Measurements from ENCODE around the gene RAI1. TPM values are rescaled to one million over a fixed set of nuclear protein-coding genes. Genes with fewer than 3 reads are reported as not detected.

RAI1 gene
- total RNA-seq, 1 donor from 2014 or later = 38.1 TPM

DNA sequence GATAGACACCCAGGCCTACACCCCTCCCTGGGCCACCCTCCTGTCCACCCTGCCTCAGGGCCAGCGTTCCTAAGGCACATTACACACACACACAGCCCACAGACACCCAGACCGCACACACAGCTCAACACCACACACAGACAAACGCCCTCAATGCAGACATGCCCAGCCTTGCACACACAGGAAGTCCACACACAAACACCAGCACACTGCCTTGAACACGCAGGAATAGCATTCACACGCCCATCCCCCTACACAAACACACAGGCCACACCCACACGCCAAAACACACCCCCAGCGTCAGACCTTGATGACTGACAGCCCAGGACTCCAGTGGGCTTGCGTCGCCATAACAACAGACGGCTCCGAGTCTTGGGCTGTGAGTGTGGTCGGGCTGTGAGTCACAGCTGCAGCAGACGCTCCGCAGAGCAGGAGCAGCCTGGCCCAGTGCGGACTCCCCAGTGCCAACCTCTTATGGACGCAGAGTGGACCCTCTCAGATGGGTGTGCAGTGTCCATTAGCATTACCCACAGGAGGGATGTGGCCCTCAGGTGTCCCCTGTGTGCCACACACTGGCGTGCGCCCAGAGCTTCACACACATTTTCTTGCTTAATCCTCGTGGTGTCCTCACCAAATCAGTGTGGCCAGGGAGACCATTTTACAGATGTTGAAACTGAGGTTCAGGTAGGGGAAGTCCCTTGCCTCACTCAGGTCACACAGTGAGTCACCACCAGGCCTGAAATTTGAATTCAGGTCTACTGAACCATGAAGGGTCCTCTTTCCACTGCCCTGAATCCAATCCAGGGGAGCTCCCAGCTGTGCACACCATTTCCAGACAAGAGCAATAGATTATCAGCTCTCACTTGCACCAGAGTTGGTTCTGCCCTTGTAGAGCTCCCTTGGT, 17.8 kb upstream of the RAI1 start:
- Histone ChIP-seq H3K4me3 (no peak overlapping the region), H3K27ac (no peak overlapping the region), H3K36me3 (no peaks in the 10 kb centered on the region), H3K27me3 (no peaks in the 10 kb centered on the region), H3K4me1 (no peaks in the 10 kb centered on the region), H3K9me3 (no peaks in the 10 kb centered on the region)
- TF ChIP-seq, protein P1, sequence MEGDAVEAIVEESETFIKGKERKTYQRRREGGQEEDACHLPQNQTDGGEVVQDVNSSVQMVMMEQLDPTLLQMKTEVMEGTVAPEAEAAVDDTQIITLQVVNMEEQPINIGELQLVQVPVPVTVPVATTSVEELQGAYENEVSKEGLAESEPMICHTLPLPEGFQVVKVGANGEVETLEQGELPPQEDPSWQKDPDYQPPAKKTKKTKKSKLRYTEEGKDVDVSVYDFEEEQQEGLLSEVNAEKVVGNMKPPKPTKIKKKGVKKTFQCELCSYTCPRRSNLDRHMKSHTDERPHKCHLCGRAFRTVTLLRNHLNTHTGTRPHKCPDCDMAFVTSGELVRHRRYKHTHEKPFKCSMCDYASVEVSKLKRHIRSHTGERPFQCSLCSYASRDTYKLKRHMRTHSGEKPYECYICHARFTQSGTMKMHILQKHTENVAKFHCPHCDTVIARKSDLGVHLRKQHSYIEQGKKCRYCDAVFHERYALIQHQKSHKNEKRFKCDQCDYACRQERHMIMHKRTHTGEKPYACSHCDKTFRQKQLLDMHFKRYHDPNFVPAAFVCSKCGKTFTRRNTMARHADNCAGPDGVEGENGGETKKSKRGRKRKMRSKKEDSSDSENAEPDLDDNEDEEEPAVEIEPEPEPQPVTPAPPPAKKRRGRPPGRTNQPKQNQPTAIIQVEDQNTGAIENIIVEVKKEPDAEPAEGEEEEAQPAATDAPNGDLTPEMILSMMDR (IDR thresholded peaks at IDR 0.05) = no peak
- ATAC-seq (peak; percentile 69), DNase-seq (no peak)
- intact Hi-C loops (cut with DNase I) = no loop called here

DNA sequence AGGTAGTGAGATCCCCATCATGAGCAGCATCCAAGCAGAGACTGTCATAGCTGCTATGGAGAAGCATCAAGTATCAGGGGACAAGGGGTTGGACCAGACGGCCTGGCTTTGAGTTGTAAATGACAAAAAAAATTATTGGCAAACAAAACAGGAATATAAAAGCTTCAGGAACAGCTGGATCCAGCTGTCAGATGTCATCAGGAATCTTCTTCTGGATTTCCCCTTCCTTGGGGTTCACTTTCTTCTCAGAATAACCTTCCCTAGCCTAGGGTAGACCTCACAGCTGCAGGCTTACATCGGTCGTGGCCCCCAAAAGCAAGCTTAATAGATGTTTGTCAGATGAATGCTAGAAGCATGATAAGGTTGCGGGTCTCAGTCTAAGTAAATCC, 17.2 kb upstream of the RAI1 start:
- no peak for DNase-seq
- Histone ChIP-seq H3K9me3 (no peaks in the 10 kb centered on the region), H3K27ac (no peak overlapping the region), H3K4me3 (no peak overlapping the region), H3K36me3 (no peaks in the 10 kb centered on the region), H3K4me1 (no peaks in the 10 kb centered on the region), H3K27me3 (no peaks in the 10 kb centered on the region)
- TF ChIP-seq, protein P1 (IDR thresholded peaks at IDR 0.05) = no peak
- intact Hi-C loops (cut with DNase I) = no loop called here
- no peak for ATAC-seq

DNA sequence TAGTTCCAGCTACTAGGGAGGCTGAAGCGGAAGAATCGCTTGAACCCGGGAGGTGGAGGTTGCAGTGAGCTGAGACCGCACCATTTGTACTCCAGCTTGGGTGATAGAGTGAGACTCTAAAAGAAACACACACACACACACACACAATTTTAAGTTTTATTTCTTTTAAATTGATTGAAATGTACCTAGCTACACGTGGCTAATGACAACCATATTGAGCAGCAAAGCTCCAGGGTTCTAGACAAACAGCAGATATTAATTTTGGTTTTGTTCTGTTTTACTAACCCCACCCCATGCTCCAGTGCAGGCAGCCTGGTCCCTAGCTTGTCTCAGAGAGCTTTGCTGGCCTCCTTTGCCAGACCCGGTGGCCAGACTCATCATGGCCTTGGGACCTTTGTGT, 16.0 kb upstream of the RAI1 start:
- ATAC-seq (no peak), DNase-seq (no peak)
- Histone ChIP-seq H3K4me1 (no peaks in the 10 kb centered on the region), H3K27ac (no peak overlapping the region), H3K36me3 (no peaks in the 10 kb centered on the region), H3K4me3 (no peak overlapping the region), H3K27me3 (no peaks in the 10 kb centered on the region), H3K9me3 (no peaks in the 10 kb centered on the region)
- intact Hi-C loops (cut with DNase I) = no loop called here
- TF ChIP-seq, protein P1 (IDR thresholded peaks at IDR 0.05) = no peak

DNA sequence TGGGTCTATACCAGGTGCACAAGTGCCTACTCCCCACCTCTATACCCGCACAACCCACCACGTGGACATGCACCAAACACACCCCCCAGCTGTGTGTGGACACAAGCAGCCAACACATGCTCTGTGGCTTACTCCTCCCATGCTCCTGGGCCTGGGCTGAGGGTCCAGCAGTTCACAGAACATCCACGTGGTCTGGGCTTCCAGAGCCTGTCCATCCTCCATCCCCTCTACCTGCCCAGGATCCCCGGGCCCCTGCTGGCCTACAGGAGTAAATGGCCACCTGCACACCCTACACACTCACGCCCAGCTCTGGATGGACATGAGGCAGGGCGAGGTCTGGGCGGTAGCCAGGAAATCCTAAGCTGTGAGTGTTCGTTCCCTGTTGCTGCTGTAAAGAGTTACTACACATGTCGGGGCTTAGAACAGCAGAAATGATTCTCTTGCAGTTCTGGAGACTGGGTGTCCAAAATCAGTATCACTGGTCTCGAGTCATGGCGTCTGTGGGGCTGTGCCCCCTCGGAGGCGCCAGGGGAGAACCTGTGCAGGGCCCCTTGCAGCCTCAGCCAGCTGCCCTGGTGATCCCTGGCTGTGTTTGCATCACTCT, 15.0 kb upstream of the RAI1 start:
- intact Hi-C loops (cut with DNase I) = no loop called here
- no peaks in the 10 kb centered on the region for H3K36me3 ChIP-seq
- TF ChIP-seq, protein P1 (IDR thresholded peaks at IDR 0.05) = no peak
- H3K9me3 ChIP-seq = no peaks in the 10 kb centered on the region
- no peaks in the 10 kb centered on the region for H3K4me1 ChIP-seq
- DNase-seq (no peak), ATAC-seq (no peak)
- H3K4me3 ChIP-seq = no peak overlapping the region
- H3K27me3 ChIP-seq = no peaks in the 10 kb centered on the region
- H3K27ac ChIP-seq = no peak overlapping the region

DNA sequence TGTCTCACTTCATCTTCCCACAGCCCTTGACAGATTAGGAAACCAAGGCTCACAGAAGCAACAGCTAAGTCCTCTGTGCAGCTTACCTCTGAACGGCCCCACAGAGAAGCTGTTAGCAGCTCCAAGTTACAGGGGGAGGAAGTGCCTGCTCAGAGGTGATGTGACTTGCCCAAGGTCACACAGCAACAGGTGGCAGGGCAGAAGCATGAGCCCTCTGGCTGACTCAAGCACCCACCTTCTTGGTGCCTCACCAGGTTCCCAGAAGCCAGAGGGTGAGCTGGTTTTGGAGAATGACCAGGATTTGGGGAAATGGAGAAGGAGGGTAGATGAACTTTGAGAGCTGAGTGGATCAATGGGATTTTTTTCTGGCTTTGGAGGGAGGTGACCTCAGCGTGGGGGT, 14.0 kb upstream of the RAI1 start:
- H3K27me3 ChIP-seq = no peaks in the 10 kb centered on the region
- no peaks in the 10 kb centered on the region for H3K9me3 ChIP-seq
- TF ChIP-seq, protein P1 (IDR thresholded peaks at IDR 0.05) = no peak
- DNase-seq = no peak
- no peak overlapping the region for H3K27ac ChIP-seq
- H3K4me1 ChIP-seq = peaks cover 4% of the 10 kb centered on the region
- no peaks in the 10 kb centered on the region for H3K36me3 ChIP-seq
- ATAC-seq = no peak
- intact Hi-C loops (cut with DNase I) = no loop called here
- H3K4me3 ChIP-seq = no peak overlapping the region
